Stimulated activated effector memory CD8-positive, alpha-beta T cell treated with anti-CD3 and anti-CD28 coated beads, Interleukin-12 subunit alpha, Interleukin-12 subunit beta, amount 100 ng/mL, for 72 hours (primary cell): ENCODE results near the gene STAT6.
"Not testable (repeated sequence)": the region's sequence is repeated elsewhere in the genome, so short reads cannot be mapped to it uniquely, and the experiment has no call there.

Experiments
- ATAC-seq: fragments of 150-1000 bp; cut with Tn5 transposase; 2 replicates; pipeline ENCODE4 v1.10.0; 2021
- DNase-seq, 2 donors: peaks; one replicate each; pipeline ENCODE4 v3.0.0; 2021 to 2022; ENCODE audit warnings: low spot score in 2 of 2
- H3K27ac Mint-ChIP-seq: one replicate; pipeline ENCODE4 v1.8.0; 2022; ENCODE audit warnings: mild to moderate bottlenecking, mixed read lengths
- H3K36me3 Mint-ChIP-seq: one replicate; pipeline ENCODE4 v1.8.0; 2022; ENCODE audit warnings: mild to moderate bottlenecking, mixed read lengths
- H3K4me1 Mint-ChIP-seq: one replicate; pipeline ENCODE4 v1.8.0; 2022; ENCODE audit warnings: mixed read lengths
- H3K4me3 Mint-ChIP-seq: one replicate; pipeline ENCODE4 v1.8.0; 2022; ENCODE audit warnings: mild to moderate bottlenecking, mixed read lengths
- H3K9me3 Mint-ChIP-seq: one replicate; pipeline ENCODE4 v1.8.0; 2022; ENCODE audit warnings: mixed read lengths

Gene STAT6

DNA sequence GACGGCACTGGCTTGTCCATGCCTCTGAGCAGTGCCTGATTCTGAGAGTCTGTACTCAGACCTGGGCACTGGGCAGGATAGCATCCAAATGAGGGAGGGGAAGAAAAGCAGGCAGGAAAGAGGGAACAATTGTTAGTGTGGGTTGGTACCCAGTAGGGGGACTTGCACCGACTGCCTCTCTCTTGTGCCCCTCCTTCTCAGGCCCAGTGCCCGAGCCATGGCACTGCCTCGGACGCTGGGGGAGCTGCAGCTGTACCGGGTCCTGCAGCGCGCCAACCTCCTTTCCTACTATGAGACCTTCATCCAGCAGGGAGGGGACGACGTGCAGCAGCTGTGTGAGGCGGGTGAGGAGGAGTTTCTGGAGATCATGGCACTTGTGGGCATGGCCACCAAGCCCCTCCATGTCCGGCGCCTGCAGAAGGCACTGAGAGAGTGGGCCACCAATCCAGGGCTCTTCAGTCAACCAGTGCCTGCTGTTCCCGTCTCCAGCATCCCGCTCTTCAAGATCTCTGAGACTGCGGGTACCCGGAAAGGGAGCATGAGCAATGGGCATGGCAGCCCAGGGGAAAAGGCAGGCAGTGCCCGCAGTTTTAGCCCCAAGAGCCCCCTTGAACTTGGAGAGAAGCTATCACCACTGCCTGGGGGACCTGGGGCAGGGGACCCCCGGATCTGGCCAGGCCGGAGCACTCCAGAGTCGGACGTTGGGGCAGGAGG, 20.1 kb downstream of the STAT6 start:
- peak overlapping the region; percentile 98 for H3K4me3 Mint-ChIP-seq
- DNase-seq (no peak), ATAC-seq (no peak)
- peak overlapping the region; percentile 93 for H3K27ac Mint-ChIP-seq
- H3K36me3 Mint-ChIP-seq: peaks cover 95% of the 10 kb centered on the region
- H3K9me3 Mint-ChIP-seq: no peaks in the 10 kb centered on the region
- peaks cover 81% of the 10 kb centered on the region for H3K4me1 Mint-ChIP-seq

DNA sequence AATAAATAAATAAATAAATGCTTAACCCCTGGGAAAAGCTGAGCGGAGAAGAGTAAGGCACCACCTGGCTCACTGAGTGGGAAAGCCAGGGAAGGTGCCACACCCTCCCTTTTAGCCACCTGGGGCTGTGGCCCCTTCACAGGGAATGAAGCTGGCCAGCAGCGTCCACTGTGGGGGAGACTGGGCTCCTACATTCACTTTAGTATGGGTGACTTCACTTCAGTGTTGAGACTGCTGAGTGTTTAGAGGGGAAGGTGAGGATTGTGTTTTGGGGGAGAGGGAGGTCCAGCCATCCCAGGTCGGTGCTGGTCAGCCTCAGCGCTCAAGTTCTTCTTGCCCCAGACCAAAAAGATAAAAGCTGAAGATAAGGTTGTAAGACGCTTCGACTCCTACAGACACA, 20.7 kb downstream of the STAT6 start:
- DNase-seq: no peak
- no peaks in the 10 kb centered on the region for H3K9me3 Mint-ChIP-seq
- peaks cover 83% of the 10 kb centered on the region for H3K4me1 Mint-ChIP-seq
- ATAC-seq: no peak
- H3K4me3 Mint-ChIP-seq: peak overlapping the region; percentile 98
- peak overlapping the region; percentile 93 for H3K27ac Mint-ChIP-seq
- peaks cover 90% of the 10 kb centered on the region for H3K36me3 Mint-ChIP-seq

DNA sequence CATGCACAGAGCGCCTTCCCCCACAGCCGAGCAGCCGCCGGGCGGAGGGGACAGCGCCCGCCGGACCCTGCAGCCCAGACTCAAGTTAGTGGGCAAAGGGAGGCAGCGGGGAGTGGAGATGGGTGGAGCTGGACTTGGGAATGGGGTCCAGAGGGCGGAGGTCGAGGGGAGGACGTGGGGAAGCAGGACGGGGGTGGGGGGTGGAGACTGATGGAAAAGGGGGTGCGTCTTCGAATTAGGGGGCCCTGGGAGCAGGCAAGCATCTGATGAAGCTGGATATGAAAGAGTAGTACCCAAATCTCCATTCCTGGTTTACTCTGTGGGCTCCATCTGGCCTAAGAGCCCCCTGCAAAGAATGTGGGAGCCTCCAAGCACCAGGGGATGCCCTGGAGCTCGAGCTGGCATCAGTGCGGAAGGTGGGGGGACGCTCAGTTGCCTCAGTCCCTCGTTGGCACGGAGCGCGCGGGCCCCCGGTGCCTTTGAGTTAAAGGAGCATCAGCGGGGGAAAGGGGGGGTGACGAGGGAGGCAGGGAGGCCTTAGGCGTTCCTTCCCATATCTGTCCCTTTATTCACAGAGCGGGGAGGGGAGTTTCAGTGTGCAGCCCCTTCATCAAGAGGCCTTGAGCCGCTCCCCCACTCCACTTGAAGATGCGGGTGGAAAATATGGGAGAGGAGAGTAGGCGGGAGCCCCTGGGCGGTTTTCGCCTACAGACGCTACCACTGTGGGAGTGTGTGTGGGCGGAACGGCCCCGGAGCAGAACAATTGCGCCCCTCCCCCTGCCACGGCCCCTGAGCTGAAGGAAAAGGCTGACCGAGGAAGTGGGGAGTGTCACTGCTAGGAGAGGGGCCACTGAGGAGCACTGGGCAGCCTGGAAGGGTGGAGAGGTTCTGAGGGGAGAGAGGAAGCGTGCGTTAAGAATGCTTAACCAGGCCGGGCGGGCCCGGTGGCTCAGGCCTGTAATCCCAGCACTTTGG, 21.6 kb downstream of the STAT6 start:
- DNase-seq: peak in 1 of 2 donors; percentile 80

DNA sequence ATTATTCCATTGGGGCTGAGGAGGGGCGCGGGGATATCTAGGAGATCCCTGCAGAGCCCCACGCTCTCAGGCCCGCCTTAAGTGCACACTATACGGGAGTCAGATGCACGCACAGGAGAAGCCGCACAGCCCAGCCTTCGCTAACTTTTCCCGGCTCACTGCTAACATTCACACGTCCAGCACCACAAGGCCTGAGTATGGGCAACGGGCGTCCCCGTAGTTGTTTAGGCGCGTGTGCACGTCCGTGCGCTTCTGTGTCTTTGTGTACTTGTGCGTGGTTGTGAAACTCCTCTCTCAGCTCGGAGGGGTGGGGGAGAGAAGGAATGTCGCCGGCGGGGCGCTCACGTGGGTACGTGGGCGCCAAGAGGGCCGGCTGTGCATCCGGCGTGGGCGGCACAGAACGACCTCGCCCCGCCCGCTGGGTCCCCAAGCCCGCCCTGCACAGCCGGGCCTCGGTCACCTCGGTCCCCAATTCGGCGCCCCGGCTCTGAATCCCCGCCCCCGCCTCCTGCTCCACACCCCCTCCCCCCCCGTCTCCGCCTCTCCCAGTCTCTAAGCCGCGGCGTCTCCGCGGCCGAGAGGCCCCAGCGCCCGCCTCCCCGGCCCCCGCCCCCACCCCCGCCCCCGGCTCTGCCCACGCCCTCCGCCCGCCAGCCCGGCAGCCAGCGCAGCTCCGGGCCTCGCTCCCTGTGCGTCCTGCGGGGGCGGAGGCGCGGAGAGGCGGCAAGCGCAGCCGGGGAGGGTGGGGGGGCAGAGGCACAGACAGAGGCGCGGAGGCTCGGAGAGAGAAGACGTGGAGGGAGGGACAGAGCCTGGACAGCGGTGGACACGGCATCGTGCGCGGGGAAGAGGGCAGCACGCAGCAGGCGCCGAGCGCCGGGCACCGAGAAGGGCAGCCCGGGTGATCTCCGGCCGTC, 22.6 kb downstream of the STAT6 start, which contains the start of gene NAB2:
Gene NAB2 (plus strand): TSS at position 761 of the 917 bp plus-strand sequence. CDS start 158 bp downstream, outside the sequence.
- Mint-ChIP-seq H3K9me3 (no peaks in the 10 kb centered on the region), H3K36me3 (peaks cover 72% of the 10 kb centered on the region), H3K4me1 (peaks cover 78% of the 10 kb centered on the region), H3K27ac (peak within 1 kb of the TSS; percentile 93), H3K4me3 (peak within 1 kb of the TSS; percentile 98)
- peak; percentile 76 to 93 for DNase-seq
- ATAC-seq: peak; percentile 66

More for the DNA sequence above, 21.6 kb downstream of the STAT6 start:
- H3K4me1 Mint-ChIP-seq: peaks cover 83% of the 10 kb centered on the region
- peak overlapping the region; percentile 98 for H3K4me3 Mint-ChIP-seq
- no peaks in the 10 kb centered on the region for H3K9me3 Mint-ChIP-seq
- peak overlapping the region; percentile 93 for H3K27ac Mint-ChIP-seq
- ATAC-seq: no peak
- H3K36me3 Mint-ChIP-seq: peaks cover 81% of the 10 kb centered on the region

DNA sequence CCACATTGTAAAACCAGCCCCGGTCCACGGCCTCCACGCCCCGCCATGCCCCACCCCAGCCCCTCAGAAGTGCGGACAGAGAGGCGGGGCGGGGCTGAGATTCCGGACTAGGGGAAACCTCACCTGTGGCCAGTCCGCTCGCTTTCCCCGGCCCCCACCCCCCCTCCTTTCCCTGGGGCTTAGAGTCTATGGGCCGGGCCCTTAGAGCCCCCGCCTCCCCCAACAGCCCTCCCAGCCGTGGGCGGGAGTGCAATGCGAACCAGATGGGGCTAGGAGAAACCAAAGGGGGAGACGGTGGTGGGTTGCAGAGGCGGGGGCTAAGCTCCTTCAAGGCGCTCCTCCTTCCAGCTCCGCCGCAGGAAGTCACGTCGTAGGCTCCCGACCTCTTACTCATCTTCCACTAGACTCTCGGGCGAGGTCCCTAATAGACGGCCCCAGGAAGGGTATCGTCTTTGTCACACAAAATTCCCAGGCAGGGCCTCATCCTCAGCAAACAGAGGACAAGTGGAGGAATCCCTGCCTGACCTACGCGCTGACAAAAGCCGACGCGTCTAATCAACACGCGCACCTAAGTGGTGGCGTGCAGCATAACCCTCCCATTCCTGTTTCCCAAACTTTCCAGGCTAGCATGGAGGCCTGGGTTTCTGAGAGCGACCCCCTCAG, 23.3 kb downstream of the STAT6 start:
- Mint-ChIP-seq H3K9me3 (no peaks in the 10 kb centered on the region), H3K36me3 (peaks cover 64% of the 10 kb centered on the region), H3K4me3 (peak overlapping the region; percentile 98), H3K27ac (peak overlapping the region; percentile 93), H3K4me1 (peaks cover 70% of the 10 kb centered on the region)
- ATAC-seq (peak; percentile 72), DNase-seq (peak; percentile 70 to 90)

DNA sequence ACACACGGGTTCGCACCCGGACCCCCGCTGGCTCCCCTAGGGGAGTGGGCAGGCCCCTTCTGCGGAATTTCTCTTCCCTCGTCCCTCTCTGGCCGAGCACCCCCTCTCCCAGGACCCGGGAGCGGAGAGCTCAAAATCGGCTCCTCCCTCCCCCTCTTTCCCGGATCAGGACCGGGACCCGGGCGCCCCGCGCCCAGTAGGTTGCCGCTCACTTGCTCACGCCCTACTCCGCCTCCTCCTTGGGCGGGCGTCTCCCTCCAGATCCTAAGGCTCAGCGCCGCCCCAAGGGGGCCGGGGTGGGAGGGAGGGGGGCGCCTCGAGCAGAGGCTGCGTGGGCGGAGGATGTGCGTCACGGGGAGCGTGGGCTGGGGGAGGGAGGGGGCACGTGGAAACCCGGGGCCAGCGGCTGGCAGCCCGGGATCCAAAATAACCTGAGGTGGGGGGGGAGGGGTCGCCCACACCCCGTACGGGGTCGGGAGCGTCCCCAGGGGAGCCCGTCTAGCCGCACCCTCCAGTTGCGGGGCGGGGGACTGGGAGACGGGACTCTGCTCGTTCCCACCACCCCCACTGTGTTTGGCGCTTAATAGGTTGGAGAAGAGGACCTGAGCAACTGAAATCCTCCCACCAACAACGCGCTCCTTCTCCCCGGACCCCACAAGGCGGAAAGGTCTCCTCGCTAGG, 24.0 kb downstream of the STAT6 start:
- ATAC-seq: peak; percentile 66
- peaks cover 64% of the 10 kb centered on the region for H3K4me1 Mint-ChIP-seq

DNA sequence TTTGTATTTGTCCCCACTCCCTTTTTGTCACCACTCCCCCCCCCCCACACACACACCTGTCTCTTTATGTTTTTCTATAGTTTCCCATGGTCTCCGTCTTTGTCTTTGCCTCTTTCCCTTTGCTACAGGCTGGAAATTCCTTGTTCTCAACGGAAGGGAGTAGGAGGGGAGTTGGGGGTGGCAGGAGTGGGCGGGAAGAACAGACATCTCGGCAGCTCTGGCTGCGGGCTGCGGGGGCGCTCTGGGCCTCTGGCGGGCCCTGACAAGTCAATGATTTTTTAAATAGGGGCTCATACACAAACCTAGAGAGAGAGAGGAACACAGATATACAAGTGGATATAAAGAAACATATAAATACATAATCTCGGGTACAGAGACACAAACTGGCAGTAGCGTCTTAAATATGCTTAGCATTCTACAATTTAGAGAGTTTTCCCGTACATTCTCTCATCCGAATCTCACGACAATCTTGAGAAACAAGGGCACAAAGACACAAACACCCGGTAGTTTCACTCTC, 24.6 kb downstream of the STAT6 start:
- peaks cover 58% of the 10 kb centered on the region for H3K4me1 Mint-ChIP-seq

More for the DNA sequence above, 24.0 kb downstream of the STAT6 start:
- H3K27ac Mint-ChIP-seq: peak overlapping the region; percentile 93
- H3K36me3 Mint-ChIP-seq: peaks cover 57% of the 10 kb centered on the region
- peak; percentile 81 to 91 for DNase-seq
- no peaks in the 10 kb centered on the region for H3K9me3 Mint-ChIP-seq
- H3K4me3 Mint-ChIP-seq: peak overlapping the region; percentile 98

DNA sequence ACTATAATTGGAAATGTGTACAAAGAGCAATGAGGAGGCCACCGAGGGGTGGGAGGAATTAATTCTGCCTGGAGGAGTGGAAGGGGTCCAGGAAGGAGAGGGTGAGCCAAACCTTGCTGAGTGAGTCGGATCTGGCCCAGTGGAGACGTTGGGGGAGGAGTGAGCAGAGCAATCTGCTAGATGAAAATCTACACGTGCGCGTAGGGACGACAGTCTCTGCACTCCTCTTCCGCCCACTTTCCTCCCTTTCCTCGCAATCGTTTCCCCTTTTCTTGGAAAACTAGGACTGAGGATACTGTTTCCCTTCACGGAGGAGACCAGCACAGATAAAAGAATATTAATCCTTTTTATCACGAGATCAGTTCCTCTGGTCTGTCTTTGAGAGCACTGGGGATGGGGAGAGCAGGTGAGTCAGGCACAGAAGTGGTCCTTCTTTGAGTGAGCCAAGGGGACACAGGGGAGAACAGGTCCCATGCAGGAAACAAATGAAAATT, 25.1 kb downstream of the STAT6 start:
- peak overlapping the region; percentile 98 for H3K4me3 Mint-ChIP-seq

More for the DNA sequence above, 24.6 kb downstream of the STAT6 start:
- ATAC-seq (no peak), DNase-seq (peak in 1 of 2 donors; percentile 73)
- Mint-ChIP-seq H3K36me3 (peaks cover 51% of the 10 kb centered on the region), H3K27ac (peak overlapping the region; percentile 93), H3K4me3 (peak overlapping the region; percentile 98), H3K9me3 (no peaks in the 10 kb centered on the region)

DNA sequence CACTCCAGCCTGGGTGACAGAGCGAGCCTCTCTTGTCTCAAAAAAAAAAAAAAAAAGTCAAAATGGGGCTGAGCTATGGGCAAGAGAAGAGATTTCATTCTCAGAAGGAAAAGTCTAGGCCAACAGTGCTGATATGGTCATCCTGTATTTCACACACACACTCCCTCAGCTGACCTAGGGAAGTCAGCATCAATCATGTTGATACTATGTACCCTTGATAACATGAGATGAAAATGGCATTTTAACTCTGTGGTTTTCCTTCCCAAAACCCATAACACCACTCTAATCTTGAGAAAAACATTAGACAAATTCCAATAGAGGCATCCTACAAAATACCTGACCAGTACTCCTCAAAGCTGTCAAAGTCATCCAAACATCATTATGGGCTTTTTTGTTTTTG, 30.3 kb downstream of the STAT6 start:
- ATAC-seq (no peak), DNase-seq (no peak)
- Mint-ChIP-seq H3K4me3 (no peak overlapping the region), H3K4me1 (peaks cover 31% of the 10 kb centered on the region), H3K27ac (no peak overlapping the region), H3K9me3 (no peaks in the 10 kb centered on the region), H3K36me3 (peaks cover 34% of the 10 kb centered on the region)

More for the DNA sequence above, 25.1 kb downstream of the STAT6 start:
- H3K36me3 Mint-ChIP-seq: peaks cover 46% of the 10 kb centered on the region
- H3K9me3 Mint-ChIP-seq: no peaks in the 10 kb centered on the region
- DNase-seq (no peak), ATAC-seq (no peak)
- H3K27ac Mint-ChIP-seq: peak overlapping the region; percentile 93
- peaks cover 53% of the 10 kb centered on the region for H3K4me1 Mint-ChIP-seq

DNA sequence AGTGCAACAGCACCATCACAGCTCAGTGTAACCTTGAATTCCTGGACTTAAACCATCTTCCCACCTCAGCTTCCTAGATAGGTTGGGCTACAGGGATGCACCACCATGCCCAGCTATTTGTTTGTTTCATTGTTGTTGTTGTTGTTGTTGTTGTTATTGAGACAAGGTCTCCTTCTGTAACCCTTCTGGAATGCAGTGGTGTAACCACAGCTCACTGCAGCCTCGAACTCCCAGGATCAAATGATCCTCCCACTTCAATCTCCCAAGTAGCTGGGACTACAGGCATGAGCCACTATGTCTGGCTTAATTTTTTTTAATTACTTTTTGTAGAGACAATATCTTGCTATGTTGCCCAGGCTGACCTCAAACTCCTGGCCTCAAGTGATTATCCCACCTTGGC, 31.3 kb downstream of the STAT6 start:
- DNase-seq (no peak), ATAC-seq (no peak)
- no peaks in the 10 kb centered on the region for H3K9me3 Mint-ChIP-seq
- peak overlapping the region; percentile 97 for H3K4me3 Mint-ChIP-seq
- peaks cover 43% of the 10 kb centered on the region for H3K36me3 Mint-ChIP-seq
- H3K27ac Mint-ChIP-seq: peak overlapping the region; percentile 98
- peaks cover 20% of the 10 kb centered on the region for H3K4me1 Mint-ChIP-seq

DNA sequence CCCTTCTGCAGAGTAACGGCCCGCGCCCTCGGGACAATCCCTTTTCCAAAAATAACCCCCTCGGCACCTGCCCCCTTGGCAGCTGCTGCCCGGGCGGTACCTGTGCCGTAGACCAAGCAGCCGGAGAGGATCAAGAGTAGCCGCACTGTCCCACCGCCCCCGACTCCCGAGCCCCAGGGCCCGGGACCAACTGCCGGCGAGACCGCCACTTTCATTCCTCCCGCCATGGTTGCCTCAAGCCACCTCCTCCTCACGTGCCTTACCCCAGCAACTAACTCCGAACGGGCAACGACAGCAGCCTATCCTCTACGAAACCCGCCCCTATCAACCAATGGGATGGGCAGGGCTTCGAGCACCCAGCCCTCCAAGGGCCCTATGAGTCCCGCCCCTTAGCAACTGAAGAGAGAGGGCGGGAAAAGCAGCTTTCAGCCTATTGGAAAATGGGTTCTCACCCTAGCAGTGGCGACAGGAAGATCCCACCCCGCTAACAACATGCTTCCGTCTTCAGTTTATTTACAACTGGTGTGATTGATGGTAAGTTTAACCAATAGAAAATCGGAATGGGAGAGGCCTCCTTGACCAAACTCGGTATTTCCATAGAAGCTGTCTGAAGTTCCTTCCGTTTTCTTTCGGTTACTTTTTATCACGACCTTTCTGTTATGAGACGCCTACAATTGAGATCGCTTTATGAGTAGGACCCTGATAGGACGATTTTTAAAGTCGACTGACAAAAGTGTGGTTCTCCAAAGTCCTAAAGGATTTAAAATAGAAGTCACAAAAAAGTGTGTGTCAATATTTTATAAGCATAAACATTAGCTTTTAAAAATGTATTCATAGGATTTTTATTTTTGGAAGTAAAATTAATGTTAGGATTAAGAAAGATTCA, 32.4 kb downstream of the STAT6 start, which contains the start of gene NEMP1:
Gene NEMP1 (minus strand): TSS at position 273 of the 886 bp plus-strand sequence. CDS start 46 bp downstream, at position 227.
- Mint-ChIP-seq H3K27ac (peak within 1 kb of the TSS; percentile 98), H3K4me1 (peaks cover 14% of the 10 kb centered on the region), H3K36me3 (peaks cover 54% of the 10 kb centered on the region), H3K9me3 (no peaks in the 10 kb centered on the region), H3K4me3 (peak within 1 kb of the TSS; percentile 97)
- peak; percentile 76 to 95 for DNase-seq
- peak; percentile 98 for ATAC-seq

DNA sequence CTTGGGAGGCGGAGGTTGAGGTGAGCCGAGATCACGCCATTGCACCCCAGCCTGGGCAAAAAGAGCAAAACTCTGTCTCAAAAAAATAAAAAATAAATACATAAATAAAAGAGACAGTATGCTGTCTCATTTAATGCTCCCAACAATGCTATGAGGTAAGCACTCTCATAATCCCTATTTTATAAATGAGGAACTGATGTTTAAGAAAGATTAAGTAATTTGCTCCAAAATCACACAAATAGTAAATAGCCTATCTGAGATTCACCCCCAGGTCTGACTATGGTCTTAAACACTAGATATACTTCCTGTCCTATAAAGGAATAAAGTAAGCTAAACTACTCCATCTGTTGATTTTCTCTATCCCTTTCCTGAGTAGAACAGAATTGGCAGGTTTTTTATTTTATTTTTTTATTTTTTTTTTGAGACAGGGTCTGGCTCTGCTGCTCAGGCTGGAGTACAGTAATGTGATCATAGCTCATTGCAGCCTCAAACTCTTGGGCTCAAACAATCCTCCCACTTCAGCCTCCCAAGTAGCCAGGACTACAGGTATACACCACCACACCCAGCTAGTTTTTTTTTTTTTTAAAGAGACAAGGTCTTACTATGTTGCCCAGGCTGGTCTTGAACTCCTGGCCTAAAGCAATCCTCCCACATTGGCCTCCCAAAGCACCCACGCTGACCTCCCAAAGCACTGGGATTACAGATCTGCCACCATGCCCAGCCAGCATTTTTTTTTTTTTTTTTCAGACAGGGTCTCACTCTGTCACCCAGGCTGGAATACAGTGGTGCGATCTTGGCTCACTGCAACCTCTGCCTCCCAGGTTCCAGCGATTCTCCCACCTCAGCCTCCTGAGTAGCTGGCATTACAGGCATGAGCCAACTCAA, 37.4 kb downstream of the STAT6 start:
- DNase-seq, H3K4me3 Mint-ChIP-seq, H3K9me3 Mint-ChIP-seq, H3K27ac Mint-ChIP-seq, ATAC-seq: not testable (repeated sequence)
- Mint-ChIP-seq H3K4me1 (peaks cover 20% of the 10 kb centered on the region), H3K36me3 (peaks cover 97% of the 10 kb centered on the region)
